ENCODE measurements around the gene RAI1. TPM values are rescaled to one million over a fixed set of nuclear protein-coding genes. Genes with fewer than 3 reads are reported as not detected.
A peak's percentile ranks its signal among the peaks of the same experiment; 100 is the strongest.

The RAI1 gene
- total and polyA plus RNA-seq, 10 donors: 5.4 to 61.9 (median 35.2) TPM

DNA sequence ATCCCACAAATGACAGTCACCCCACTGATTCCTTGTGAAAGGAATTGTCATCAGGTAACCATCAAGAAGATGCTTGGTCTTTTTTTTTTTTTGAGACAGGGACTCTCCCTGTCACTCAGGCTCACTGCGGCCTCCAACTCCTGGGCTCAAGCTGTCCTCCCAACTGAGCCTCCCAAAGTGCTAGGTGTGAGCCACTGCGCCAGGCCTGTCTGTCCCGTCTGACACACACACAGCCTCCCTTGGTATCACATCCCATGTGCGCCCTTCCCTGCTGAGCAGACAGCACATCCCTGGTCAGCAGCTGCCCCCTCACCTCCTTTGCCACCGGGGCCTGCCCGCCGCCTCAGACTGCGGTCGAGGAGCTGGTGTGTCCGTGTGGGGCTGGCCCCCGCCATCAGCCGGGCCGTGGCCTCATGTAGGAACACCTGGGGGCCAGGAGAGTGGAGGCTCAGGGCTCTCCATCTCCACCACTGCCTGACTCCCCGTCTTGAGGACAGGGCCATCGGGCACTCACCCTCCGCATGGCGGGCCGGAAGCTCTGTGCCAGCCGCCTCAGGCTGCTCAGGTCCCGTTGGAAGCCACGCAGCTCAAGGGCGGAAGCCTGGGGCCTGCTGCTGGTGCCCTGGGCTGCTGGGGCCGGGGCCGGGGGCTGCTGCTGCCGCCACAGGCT lies 131.9 kb downstream of the RAI1 start:
- no peak for DNase-seq
- 93 to 100% (median 95%) methylated on average over 6 to 25 of the region's 25 CpGs for WGBS, 5 donors
- intact Hi-C loops (cut with DNase I; ENCODE audit: low total_unique reads): loop anchor here (2.0 to 10.0 kb wide), 2 partner anchors 48 to 102 kb away; no protein-coding TSS in a partner anchor
- H3K4me1 ChIP-seq: peaks cover 9 to 68% (median 20%) of the 10 kb centered on the region in 6 donors
- H3K36me3 ChIP-seq: peaks cover 0 to 95% (median 54%) of the 10 kb centered on the region in 6 donors
- H3K4me3 ChIP-seq: no peak overlapping the region
- H3K9me3 ChIP-seq: no peaks in the 10 kb centered on the region
- H3K27ac ChIP-seq: peak overlapping the region in 1 of 8 donors; percentile 23
- H3K27me3 ChIP-seq (replicated peaks in 1 of 7): no peaks in the 10 kb centered on the region
- TF ChIP-seq POLR2A (IDR thresholded peaks at IDR 0.05) (no peak), POLR2AphosphoS5 (IDR thresholded peaks at IDR 0.05) (peak in 1 of 3 donors; percentile 29)

DNA sequence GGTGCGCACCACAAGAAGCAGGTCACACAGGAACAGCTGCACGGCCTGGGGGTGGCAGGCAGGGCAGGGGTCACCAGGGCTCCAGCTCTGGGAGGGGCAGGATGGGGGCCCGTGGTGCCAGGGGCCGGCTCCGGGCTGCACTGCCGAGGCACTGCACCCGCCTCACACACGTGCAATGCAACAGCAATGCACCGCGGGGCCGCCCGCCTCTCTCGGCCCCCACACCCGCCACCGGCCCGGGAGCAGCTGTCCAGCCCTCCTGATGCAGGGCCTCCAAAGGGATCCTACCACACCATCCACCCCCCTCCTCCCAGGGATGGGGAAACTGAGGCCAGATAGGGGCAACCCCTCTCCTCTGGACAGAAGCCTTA lies 132.5 kb downstream of the RAI1 start:
- no peak for DNase-seq
- peaks cover 0 to 98% (median 58%) of the 10 kb centered on the region in 6 donors for H3K36me3 ChIP-seq

DNA sequence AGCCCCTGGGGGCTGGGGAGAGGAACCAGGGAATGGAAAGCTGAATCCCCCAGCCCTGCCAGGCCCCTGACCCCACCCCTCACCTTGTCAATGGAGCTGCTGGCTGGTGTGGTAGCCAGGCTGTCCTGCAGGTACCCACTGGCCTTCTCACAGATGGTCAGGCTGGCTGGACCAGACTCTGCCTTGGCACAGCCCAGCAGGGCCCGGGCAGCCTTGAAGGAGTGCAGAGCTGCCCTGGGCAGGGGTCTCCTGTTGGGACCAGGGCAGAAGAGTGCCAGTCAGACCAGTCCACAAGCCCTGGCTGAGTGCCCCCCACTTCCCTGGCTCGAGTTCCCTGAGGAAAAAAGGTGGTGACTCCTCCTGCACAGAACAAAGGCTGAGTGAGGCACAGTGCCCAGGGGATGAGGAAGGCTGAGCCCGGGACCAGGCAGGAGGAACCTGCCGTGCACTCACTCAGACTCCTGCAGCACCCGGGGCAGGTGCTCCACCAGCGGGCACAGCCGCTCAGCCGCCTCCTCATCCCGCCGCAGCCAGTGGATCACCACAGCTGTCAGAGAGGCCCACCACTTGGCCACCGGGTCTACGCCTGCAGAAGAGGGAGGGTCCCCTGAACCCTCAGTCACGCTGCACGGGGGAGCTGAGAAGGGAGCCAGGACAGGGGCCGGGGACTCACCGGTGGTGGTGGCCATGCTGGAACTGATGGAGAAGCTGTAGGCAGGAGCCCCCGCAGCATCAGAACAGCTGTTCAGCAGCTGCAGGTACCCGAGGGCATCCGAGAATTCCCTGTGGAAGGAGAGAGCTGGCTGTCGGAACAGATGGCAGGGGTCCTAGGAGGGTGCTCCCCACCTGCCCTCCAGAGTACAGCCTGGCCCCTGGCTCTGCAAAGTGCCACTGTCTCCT lies 133.2 kb downstream of the RAI1 start:
- Histone ChIP-seq H3K9me3 (no peaks in the 10 kb centered on the region), H3K27me3 (replicated peaks in 1 of 7) (no peaks in the 10 kb centered on the region), H3K27ac (peak overlapping the region in 1 of 8 donors; percentile 16), H3K36me3 (peaks cover 0 to 98% (median 65%) of the 10 kb centered on the region in 6 donors), H3K4me3 (no peak overlapping the region), H3K4me1 (peaks cover 12 to 68% (median 25%) of the 10 kb centered on the region in 6 donors)
- DNase-seq: no peak
- intact Hi-C loops (cut with DNase I; ENCODE audit: low total_unique reads): loop anchor here (10.0 kb wide), 1 partner anchor 100 kb away; no protein-coding TSS in a partner anchor
- TF ChIP-seq POLR2AphosphoS5 (IDR thresholded peaks at IDR 0.05) (peak in 1 of 3 donors; percentile 50), POLR2A (IDR thresholded peaks at IDR 0.05) (no peak)
- TF ChIP-seq, protein P1, sequence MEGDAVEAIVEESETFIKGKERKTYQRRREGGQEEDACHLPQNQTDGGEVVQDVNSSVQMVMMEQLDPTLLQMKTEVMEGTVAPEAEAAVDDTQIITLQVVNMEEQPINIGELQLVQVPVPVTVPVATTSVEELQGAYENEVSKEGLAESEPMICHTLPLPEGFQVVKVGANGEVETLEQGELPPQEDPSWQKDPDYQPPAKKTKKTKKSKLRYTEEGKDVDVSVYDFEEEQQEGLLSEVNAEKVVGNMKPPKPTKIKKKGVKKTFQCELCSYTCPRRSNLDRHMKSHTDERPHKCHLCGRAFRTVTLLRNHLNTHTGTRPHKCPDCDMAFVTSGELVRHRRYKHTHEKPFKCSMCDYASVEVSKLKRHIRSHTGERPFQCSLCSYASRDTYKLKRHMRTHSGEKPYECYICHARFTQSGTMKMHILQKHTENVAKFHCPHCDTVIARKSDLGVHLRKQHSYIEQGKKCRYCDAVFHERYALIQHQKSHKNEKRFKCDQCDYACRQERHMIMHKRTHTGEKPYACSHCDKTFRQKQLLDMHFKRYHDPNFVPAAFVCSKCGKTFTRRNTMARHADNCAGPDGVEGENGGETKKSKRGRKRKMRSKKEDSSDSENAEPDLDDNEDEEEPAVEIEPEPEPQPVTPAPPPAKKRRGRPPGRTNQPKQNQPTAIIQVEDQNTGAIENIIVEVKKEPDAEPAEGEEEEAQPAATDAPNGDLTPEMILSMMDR (IDR thresholded peaks at IDR 0.05 in 8 of 11, conservative IDR thresholded peaks at IDR 0.05 in 3 of 11): no peak
- WGBS, 5 donors: 90 to 93% (median 91%) methylated on average over 3 to 20 of the region's 20 CpGs

More for the DNA sequence above, 132.5 kb downstream of the RAI1 start:
- H3K9me3 ChIP-seq: no peaks in the 10 kb centered on the region
- H3K4me3 ChIP-seq: no peak overlapping the region
- H3K27me3 ChIP-seq (replicated peaks in 1 of 7): no peaks in the 10 kb centered on the region
- 77 to 95% (median 88%) methylated on average over 5 to 16 of the region's 16 CpGs for WGBS, 5 donors
- TF ChIP-seq, protein P1 (IDR thresholded peaks at IDR 0.05 in 8 of 11, conservative IDR thresholded peaks at IDR 0.05 in 3 of 11): no peak
- TF ChIP-seq POLR2A (IDR thresholded peaks at IDR 0.05) (no peak), POLR2AphosphoS5 (IDR thresholded peaks at IDR 0.05) (no peak)
- intact Hi-C loops (cut with DNase I; ENCODE audit: low total_unique reads): loop anchor here (2.0 to 10.0 kb wide), 2 partner anchors 47 to 101 kb away; no protein-coding TSS in a partner anchor
- H3K27ac ChIP-seq: no peak overlapping the region
- H3K4me1 ChIP-seq: peaks cover 9 to 68% (median 23%) of the 10 kb centered on the region in 6 donors

DNA sequence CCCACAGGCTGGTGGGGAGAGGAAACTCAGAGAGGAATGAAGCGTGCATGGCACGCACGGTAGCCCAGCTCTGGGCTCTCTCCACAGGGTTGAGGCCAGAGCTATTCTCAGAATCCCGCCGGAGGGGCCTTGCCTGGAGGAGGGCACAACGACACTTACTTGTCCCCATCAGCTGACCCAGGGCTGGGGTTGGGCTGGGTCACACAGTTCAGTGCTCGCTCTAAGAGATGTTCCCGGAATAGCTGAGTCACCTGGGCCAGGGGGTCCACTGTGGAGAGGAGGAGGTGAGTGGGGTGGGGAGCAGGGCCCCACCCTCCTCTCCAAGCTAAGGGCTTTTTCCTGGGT lies 133.8 kb downstream of the RAI1 start:
- intact Hi-C loops (cut with DNase I; ENCODE audit: low total_unique reads): loop anchor here (10.0 kb wide), 1 partner anchor 100 kb away; no protein-coding TSS in a partner anchor
- no peak for DNase-seq
- H3K36me3 ChIP-seq: peaks cover 0 to 98% (median 66%) of the 10 kb centered on the region in 6 donors
- TF ChIP-seq POLR2AphosphoS5 (IDR thresholded peaks at IDR 0.05) (no peak), POLR2A (IDR thresholded peaks at IDR 0.05) (no peak)
- TF ChIP-seq, protein P1 (IDR thresholded peaks at IDR 0.05 in 8 of 11, conservative IDR thresholded peaks at IDR 0.05 in 3 of 11): no peak
- WGBS, 5 donors: 63 to 83% (median 72%) methylated on average over 8 of the region's 8 CpGs; no CpG with 5 or more reads in 1 of the 5 donors
- no peaks in the 10 kb centered on the region for H3K9me3 ChIP-seq
- H3K4me1 ChIP-seq: peaks cover 14 to 68% (median 30%) of the 10 kb centered on the region in 6 donors
- H3K27ac ChIP-seq: peak overlapping the region in 1 of 8 donors; percentile 16
- H3K27me3 ChIP-seq (replicated peaks in 1 of 7): no peaks in the 10 kb centered on the region
- no peak overlapping the region for H3K4me3 ChIP-seq

Measured in spleen (tissue), 11 donors.